NCI-H510A treated with DMSO at 0.1 percent for 48 hours (cell line): ENCODE data around the gene GTF2H4.
"Not testable (repeated sequence)": the region's sequence is repeated elsewhere in the genome, so short reads cannot be mapped to it uniquely, and the experiment has no call there.

ENCODE experiments used
- DNase-seq: peaks from one replicate; lab custom pipeline; 2025; lab: John Stamatoyannopoulos, UW

Gene GTF2H4

DNA sequence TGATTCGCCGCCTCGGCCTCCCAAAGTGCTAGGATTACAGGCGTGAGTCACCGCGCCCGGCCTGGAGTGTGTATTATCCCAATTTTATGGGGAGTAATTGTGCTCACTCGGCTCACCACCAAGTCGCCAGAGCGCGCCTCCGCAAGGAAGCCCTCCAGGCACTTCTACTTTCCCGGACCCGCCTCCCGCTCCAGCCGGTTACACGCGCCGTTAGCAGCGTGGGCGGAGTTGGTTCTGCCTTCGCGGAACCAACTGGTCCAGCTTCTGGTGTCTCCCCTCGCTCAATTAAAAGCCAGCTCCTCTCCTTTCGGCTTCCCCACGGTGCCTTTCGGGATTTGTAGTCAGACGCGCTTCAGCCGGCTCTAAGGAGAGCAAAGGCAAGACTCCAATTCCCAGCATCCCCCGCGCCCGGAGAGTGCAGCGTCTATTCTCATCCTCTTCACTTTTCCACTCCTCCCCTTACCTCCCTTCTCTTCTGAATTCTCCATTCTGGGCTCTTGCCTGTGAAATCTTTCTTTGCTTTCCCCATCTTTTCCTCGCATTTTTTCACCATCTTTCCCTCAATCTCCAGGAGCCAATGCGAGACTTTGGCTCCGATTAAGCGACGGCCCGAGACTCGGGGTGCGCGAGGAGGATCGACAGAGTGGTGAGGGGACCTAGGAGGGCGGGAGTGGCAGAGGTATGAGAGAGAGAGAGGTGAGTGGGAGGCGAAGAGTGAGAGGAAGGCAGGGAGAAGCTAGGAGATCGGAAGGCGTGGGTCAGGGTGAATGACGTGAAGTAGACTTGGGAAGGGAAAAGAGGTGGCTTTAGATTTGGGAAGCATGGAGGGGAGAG is at the start of gene GTF2H4:
TSS of gene GTF2H4 (plus strand) at position 450 of the 834 bp plus-strand sequence.
- DNase-seq: peak; percentile 99

DNA sequence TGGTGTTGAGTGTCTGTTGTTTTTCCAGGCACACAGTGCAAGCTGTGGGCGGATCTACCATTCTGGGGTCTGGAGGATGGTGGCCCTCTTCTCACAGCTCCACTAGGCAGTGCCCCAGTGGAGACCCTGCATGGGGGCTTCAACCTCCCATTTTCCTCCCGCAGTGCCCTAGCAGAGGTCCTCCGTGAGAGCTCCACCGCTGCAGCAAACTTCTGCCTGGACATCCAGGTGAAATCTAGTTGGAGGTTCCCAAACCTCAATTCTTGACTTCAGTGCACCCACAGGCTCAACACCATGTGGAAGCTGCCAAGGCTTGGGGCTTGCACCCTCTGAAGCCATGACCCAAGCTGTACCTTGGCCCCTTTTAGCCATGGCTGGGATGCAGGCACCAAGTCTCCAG is 48.3 kb upstream of the GTF2H4 start:
- not testable (repeated sequence) for DNase-seq

DNA sequence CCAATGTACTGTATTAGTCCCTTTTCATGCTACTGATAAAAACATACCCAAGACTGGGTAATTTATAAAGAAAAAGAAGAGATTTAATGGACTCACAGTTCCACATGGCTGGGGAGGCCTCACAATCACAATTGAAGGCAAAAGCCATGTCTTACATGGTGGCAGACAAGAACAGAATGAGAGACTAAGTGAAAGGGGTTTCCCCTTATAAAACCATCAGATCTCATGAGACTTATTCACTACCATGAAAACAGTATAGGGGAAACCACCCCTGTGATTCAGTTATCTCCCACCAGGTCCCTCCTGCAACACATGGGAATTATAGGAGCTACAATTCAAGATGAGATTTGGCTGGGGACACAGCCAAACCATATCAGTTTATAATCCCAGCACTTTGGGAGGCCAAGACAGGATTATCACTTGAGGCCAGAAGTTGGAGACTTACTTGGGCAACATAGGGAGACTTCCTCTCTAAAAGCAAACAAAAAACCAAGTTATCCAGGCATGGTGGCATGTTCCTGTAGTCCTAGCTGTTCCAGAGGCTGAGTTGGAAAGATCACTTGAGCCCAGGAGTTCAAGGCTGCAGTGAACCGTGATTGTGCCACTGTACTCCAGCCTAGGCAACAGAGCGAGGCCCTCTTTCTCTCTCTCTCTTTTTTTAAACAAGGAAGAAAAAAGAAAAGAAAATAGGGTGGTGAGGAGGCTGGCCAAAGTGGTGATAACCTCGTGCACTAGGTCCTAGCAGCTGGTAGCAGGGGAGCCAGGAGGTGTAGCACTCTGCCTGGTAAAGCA is 46.6 kb upstream of the GTF2H4 start:
- no peak for DNase-seq

DNA sequence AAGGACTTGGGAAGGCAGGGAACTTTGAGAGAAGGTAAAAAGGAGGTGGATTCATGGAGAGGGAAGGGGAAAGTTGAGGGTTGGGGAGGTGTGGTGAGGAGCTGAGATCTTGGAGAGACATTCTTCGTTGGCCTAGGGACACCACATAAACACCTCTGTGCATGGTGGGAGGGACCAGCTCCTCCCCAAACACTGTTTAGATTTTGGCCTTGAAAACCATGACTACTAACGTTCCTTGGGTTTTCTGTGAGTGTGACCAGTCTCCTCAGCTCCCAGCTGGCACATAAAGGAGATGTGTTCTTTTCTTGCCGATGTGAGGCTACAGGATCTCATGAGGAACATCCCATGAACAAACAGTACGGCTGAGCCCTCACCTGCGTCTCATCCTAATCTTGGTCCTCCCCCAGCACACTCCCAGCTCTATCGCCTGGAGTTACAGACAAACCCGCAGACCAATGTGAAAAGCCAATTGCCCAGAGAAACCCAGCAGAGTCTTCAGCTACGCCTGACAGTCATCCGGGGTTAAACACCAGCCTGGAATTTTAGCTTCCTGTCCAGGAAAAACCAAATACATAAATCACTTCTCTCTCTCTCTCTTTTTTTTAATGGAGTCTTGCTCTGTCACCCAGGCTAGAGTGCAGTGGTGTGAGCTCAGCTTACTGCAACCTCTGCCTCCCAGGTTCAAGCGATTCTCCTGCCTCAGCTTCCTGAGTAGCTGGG is 45.7 kb upstream of the GTF2H4 start:
- no peak for DNase-seq

DNA sequence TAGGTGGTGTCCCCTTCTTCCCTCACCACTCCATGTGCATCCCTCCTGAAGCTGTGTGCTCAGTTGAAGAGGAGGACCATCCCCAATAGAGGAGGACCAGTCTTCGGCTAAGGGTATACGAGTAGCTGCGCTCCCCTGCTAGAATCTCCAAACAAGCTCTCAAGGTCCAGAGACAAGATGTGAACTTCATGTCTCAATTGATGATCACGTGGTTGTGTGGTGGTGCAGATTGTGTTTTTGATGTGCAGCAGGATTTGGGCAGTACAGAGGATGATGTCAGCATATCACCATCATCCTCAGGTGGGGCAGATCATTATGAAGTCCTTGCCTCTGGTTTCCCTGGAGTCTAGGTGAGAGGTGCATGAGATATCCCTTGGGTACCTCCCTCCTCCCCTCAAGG is 43.7 kb upstream of the GTF2H4 start:
- DNase-seq: no peak

DNA sequence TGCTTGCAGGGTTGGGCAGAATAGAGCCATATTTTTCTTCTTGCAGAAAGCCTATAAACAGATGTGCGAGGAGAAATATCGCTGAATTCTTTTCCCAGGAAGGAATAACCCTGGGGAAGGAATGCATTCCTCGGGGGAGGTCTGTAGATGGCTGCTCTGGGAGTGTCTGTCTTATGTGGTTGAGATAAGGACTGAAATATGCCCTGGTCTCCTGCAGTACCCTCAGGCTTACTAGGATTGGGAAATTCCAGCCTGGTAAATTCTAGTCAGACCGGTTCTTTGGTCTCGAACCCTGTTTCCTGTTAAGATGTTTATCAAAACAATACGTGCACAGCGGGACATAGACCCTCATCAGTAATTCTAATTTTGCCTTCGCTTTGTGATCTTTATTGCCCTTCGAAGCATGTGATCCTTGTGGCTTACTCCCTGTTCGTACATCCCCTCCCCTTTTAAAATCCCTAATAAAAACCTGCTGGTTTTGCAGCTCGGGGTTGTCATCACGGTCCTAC is 38.7 kb upstream of the GTF2H4 start:
- not testable (repeated sequence) for DNase-seq

DNA sequence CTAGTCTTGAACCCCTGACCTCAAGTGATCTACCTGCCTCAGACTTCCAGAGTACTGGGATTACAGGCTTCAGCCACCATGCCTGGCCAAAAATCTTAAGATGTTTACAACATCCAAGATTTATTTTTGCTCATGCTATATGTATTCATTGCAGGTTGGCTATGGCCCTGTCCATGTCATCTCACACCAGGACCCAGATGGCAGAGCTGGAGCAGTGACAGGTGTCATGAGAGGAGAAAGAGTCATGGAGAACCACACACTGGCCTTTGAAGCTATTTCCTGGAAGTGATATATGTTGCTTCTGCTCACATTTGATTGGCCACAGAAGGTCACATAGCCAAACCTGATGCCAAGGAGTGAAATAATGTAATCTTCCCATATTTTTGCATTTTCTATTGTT is 37.5 kb upstream of the GTF2H4 start:
- no peak for DNase-seq

DNA sequence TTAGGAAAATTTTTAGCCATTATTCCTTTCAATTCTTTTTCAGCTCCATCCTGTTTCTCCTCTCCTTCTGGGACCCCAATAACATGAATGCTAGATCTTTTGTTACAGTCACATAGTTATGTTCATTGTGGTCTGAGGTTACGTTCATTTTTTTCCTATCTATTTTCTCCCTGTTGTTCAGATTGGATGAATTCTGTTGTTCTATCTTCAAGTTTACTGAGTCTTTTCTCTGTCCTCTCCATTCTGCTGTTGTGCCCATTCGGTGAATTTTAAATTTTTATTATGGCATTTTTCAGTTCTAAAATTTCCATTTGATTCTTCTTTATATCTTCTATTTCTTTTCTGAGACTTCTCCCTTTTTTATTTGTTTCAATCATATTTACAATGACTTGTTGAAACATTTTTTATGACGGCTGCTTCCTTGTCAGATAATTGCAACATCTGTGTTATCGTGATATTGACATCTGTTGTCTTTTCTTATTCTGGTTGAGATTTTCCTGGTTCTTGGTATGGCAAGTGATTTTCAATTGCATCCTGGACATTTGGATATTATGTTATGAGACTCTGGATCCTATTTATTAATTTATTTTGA is 36.3 kb upstream of the GTF2H4 start:
- DNase-seq: no peak

DNA sequence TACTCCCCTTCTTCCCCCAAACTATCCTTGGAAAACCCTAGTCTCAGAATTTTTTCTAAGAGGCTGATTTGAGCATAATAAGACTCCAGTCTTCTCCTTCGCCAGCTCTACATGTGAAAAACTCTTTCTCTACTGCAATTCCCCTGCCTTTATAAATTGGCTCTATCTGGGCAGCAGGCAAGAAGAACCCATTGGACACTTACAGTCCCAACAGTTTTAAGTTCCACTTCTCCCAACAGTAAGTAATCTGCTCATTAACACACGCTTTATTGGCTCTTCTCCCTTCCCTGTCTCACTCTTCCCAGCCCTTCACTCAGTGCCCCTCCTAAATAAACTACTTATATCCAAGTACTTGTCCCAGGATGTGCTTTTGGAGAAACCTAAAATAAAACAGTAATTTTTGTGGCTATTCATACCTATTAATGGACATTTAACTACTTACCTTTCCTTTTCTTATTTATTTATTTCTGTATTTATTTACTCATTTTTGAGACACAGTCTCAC is 34.8 kb upstream of the GTF2H4 start:
- no peak for DNase-seq

DNA sequence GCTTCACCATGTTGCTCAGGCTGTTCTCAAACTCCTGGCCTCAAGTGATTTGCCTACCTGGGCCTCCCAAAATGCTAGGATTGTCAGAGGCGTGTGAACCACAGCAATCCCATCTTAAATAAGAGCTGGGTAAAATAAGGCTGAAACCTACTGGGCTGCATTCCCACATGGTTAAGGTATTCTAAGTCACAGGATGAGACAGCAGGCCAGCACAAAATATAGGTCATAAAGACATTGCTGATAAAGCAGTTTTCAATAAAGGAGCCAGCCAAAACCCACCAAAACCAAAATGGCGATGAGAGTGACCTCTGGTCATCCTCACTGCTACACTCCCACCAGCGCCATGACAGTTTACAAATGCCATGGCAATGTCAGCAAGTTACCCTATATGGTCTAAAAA is 34.2 kb upstream of the GTF2H4 start:
- not testable (repeated sequence) for DNase-seq

DNA sequence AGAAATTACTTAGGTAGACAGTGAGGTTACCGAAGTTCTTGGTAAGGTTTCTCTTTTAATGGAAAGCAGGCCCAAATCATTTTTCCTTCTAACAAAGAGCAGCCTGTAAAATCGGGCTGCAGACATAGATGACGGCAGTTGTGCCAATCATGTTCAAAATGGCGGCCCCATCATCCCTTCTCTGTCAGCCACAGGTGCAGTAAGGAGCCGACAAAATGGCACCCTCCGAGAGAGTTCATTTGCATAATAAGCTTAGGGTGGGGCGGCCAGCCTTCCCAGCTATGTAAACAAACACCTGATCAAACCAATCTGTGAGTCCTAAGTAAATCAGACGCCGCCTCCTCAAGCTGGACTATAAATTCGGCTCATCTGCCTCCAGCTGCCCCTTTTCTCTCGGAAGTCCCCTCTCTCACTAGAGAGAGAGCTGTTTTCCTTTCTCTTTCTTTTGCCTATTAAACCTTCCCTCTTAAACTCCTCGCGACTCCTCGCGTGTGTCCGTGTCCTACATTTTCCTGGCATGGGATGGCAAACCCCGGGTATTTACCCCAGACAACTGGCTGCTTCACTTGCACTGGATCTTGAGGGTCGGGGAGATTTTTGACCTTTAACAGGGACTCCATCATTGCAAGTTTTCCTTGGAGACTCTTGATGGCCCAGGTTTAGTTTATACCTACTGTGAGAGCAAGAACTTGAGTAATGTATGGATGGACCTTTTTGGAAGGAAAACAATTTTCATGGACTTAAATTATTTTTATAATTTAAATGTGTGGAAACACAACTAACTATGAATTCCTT is 32.6 kb upstream of the GTF2H4 start:
- peak; percentile 2 for DNase-seq

DNA sequence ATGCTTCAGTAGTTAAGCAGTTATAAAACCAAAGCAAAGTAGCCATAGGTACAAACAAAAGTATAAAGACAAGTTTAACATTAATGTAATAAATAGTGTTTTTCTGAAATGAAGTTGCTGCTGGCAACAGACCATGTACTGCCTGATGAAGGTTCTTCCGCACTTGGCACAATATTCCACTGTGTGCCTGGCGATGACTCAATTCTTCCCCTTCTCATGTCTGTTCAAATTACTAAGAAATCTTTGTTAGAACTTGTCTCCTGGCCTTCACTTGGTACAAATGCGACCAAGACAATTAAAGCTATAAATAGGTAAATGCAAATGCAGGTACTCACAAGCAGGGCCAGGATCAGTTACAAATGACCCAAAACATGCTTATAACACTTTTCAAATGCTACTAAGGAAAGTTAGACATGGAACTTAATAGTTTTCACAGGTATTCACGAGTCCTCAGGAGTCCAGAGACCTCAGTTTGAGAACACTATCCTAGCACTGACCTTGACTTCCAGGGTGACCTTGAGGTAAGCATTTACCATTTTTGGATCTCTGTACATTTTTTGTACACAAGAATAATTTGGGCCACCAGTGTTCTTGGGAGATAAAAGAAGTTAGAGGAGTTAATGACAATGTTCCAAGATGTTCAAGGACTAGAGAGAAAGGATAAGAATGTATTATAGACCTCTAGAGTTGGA is 31.8 kb upstream of the GTF2H4 start:
- DNase-seq: no peak

DNA sequence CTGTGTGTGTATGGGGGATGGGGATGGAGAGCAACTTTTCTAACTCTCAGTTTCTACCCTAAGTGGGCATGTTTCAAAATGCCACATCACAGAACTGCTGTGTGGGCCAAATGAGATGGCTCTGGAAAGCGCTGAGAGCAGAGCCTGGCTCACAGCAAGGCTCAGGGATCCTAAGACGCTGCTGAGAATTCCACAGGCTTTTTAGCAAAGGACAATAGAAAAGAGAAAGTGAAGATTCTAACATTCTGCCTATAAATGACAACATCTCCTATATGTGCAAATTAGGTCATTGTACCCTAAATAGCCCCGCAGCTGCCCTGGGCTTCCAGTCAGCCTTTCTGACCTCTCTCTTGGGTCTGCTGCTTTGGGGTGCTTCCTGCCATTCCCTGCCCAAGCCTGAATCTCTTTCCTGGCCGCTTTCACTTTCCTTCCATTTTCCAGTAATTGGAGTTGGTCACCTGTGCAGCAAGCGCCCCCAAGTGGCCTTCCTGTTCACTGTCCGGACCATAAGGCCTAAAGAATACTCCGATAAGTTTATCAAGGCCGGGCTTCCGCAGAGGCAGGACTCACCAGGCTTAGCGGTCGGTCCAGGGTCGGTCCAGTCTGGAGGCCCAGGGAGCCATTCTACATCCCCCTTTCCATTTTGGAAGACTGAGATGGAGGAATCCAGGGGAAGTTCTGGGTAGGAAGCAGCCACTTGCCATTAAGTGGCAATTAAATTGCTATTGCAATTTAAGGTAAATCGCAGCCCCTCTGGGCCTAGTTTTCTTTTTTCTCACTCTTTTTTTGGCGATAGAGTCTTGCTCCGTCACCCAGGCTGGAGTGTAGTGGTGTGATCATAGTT is 30.4 kb upstream of the GTF2H4 start:
- peak; percentile 86 for DNase-seq

DNA sequence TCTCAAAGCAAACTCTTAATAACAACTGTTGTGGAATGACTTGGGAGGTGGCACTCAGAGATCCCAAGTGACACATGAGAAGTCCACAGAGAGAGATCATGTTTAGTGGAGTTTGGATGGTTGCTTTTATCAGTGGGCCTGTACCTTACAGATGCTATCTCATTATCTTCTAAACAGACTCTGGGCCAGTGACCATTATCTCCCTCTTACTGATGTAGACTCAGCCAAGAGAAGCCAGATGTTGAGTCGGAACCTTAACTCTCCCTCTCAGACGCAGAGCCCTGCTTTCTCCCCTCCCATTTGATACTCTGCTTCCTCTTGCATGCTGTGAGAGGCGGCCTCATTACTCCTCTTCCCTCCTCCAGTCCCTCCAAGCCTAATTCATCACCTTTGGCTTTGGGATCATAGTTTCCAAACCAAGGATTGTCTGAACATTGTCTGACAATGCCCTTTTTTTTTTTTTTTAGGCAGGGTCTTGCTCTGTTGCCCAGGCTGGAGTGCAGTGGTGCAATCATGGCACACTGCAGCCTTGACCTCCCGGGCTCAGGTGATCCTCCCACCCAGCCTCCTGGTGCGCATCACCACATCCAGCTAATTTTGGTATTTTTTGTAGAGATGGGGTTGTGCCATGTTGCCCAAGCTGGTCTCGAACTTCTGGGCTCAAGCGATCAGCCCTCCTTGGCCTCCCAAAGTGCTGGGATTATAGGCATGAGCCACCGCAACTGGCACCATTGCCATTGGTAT is 28.2 kb upstream of the GTF2H4 start:
- no peak for DNase-seq

DNA sequence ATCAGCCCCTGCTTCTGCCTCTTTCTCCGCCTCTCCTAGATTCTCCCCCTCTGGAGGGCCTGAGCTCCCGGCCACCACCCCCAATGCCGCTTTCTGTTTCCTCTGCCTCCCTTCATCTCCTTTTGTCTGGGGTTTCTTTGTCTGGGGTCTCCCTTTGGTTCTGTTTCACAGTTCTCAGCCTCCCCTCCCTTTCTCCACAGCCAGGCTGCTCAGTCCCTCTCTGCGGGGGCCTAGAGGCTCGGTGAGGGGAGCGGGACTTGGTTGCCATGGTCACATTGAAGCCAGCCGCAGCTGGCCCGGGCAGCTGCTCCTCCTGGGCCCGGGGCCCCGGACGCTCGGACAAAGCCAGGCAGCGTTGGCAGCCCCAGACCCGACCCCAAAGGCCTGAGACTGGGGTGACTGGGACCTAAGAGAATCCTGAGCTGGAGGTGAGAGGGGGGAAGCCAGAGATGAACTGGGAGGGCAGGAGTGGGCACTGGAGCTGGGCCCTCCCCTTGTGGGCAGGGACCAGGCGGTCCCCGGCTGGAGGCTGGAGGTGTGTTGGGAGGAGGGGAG is 27.2 kb upstream of the GTF2H4 start:
- no peak for DNase-seq

DNA sequence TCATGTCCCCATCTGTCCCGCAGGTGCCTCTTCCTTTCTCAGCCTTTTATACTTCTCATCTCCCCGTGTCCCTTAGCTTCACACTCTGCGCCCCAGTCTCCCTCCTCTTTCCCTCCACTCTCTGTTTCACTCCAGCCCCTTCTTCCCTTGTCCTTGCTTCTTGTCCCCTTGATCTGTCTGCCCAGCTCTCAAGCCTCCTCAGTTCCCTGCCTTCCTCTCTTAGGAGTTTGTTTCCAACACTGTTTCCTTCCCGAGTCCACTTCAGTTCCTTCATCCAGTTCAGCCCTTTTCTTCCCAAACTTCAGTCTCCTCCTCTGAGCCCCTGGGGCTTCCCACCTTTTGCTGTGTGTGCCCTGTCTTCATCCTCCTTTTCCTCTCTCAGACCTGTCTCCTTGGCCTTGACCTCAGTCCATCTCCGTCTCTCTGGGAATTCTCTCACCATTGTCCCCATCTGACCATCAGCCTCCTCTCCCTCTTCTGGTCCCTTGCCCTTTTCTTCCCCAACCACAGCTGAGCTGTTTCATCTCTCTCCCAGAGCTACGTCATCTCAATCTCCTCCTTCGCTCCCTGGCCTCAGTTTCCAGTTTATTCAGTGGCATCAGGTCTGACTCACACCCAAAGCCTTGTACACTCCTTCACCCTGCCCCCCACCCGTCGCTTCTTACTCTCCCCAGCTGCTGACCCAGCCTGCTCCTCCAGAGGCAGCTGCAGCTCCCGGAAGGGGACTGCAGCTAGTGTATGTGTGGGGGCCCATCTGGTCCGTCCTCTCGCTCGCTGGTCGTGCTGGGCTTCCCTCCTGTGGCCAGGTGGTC is 26.4 kb upstream of the GTF2H4 start:
- no peak for DNase-seq

DNA sequence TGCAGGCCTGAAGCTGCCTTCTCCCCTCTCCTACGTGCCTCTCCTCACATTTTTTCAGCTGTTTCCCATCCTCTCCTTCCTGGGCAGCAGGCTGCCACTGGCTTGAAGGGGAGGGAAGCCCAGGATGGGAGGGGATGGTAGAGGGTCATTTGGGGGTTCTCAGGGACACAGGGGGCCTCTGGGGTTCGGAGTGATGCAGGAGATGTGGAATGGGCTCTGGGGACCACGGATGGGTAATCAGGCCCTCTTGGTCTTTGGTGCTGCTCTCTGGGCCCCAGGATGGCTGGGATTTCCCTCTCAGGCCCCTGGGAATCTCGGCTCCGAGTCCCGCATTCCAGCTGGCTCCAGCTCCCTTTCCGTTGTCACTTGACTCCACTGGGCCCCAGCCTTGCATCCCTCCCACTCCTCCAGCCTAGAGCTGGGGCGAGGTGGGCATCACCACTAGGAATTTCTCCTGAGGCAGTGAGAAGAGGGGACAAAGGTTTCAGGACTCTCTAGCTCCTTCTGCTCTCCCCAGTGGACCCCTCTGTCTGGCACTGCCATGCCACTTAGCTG is 25.7 kb upstream of the GTF2H4 start:
- no peak for DNase-seq
